Esophagus squamous epithelium (tissue), 4 donors: ENCODE data around the gene ADAMTS3.

Experiments
- CTCF ChIP-seq, 6 experiments: fragments of 450-650 bp in 4 of 6; fragments of 200-600 bp in 2 of 6; sonication (generic) in 2 of 6; IDR thresholded peaks; one replicate each; pipeline ENCODE4 v1.5.1; 2016 to 2019; ENCODE audit warnings: antibody characterized with exemption in 6 of 6, mild to moderate bottlenecking in 4 of 6, moderate library complexity in 4 of 6
- POLR2A ChIP-seq, 4 donors: fragments of 450-650 bp; IDR thresholded peaks; one replicate each; pipeline ENCODE4 v1.6.1; 2017; ENCODE audit warnings: antibody characterized with exemption in 4 of 4, mild to moderate bottlenecking in 4 of 4, moderate library complexity in 3 of 4

GRCh38 chr4:72383439-72383838, 185.6 kb downstream of the ADAMTS3 start:
- TF ChIP-seq CTCF (IDR thresholded peaks at IDR 0.05): no peak
- TF ChIP-seq POLR2A (IDR thresholded peaks at IDR 0.05): no peak
